ENCODE results near the gene PRKAG2. TPM values are rescaled to one million over a fixed set of nuclear protein-coding genes. Genes with fewer than 3 reads are reported as not detected.
A peak's percentile ranks its signal among the peaks of the same experiment; 100 is the strongest.

The PRKAG2 gene
- total and polyA plus RNA-seq, 4 donors = 3.6 to 25.1 (median 16.8) TPM

GRCh38 chr7:151655555-151655954 is 221.4 kb downstream of the PRKAG2 start:
- Histone ChIP-seq H3K4me1 (ENCODE audit: control insufficient read depth in 4 of 4, insufficient read depth in 4 of 4, low read length in 3 of 4) (peaks cover 0 to 6% (median 1%) of the 10 kb centered on the region in 4 donors), H3K9ac (ENCODE audit: low read depth in 1 of 2, low read length in 2 of 2) (no peak overlapping the region), H3K27me3 (ENCODE audit: control insufficient read depth in 4 of 4, insufficient read depth in 4 of 4, low read length in 3 of 4) (no peaks in the 10 kb centered on the region), H3K9me3 (ENCODE audit: control insufficient read depth in 4 of 4, low read length in 3 of 4) (no peaks in the 10 kb centered on the region), H3K36me3 (ENCODE audit: control insufficient read depth in 4 of 4, insufficient read depth in 3 of 4, low read depth in 1 of 4, low read length in 3 of 4) (peaks cover 0 to 2% (median 0%) of the 10 kb centered on the region in 4 donors), H3K4me3 (ENCODE audit: low read depth in 1 of 3, low read length in 3 of 3) (no peak overlapping the region), H3K27ac (ENCODE audit: low read depth in 1 of 2, low read length in 2 of 2) (no peak overlapping the region)
- TF ChIP-seq SP1 (IDR thresholded peaks at IDR 0.05) = no peak
- no peak for TF ChIP-seq JUND (IDR thresholded peaks at IDR 0.05)
- TF ChIP-seq NR2F2 (IDR thresholded peaks at IDR 0.05) = no peak
- TF ChIP-seq RAD21 (IDR thresholded peaks at IDR 0.05) = no peak
- TF ChIP-seq TAF1 (conservative IDR thresholded peaks at IDR 0.05) = no peak
- no peak for TF ChIP-seq FOXA1 (IDR thresholded peaks at IDR 0.05)
- no peak for TF ChIP-seq ATF3 (IDR thresholded peaks at IDR 0.05)
- TF ChIP-seq GABPA (IDR thresholded peaks at IDR 0.05 in 1 of 2, conservative IDR thresholded peaks at IDR 0.05 in 1 of 2) = no peak
- TF ChIP-seq ZBTB33 (IDR thresholded peaks at IDR 0.05) = no peak
- TF ChIP-seq RXRA (IDR thresholded peaks at IDR 0.05) = no peak
- TF ChIP-seq HNF4G (IDR thresholded peaks at IDR 0.05) = no peak
- no peak for TF ChIP-seq YY1 (IDR thresholded peaks at IDR 0.05)
- no peak for TF ChIP-seq CTCF (IDR thresholded peaks at IDR 0.05; ENCODE audit: low read depth, low read length, missing input control)
- TF ChIP-seq FOXA2 (IDR thresholded peaks at IDR 0.05) = no peak
- no peak for DNase-seq (ENCODE audit: low spot score)
- 96% methylated on average over 3 of the region's 3 CpGs for WGBS

GRCh38 chr7:151652111-151652510 is 224.8 kb downstream of the PRKAG2 start:
- Histone ChIP-seq H3K4me1 (ENCODE audit: control insufficient read depth in 4 of 4, insufficient read depth in 4 of 4, low read length in 3 of 4) (peaks cover 0 to 10% (median 4%) of the 10 kb centered on the region in 4 donors), H3K27ac (ENCODE audit: low read depth in 1 of 2, low read length in 2 of 2) (peak overlapping the region; percentile 77 to 87), H3K27me3 (ENCODE audit: control insufficient read depth in 4 of 4, insufficient read depth in 4 of 4, low read length in 3 of 4) (no peaks in the 10 kb centered on the region), H3K9me3 (ENCODE audit: control insufficient read depth in 4 of 4, low read length in 3 of 4) (no peaks in the 10 kb centered on the region), H3K4me3 (ENCODE audit: low read depth in 1 of 3, low read length in 3 of 3) (no peak overlapping the region), H3K36me3 (ENCODE audit: control insufficient read depth in 4 of 4, insufficient read depth in 3 of 4, low read depth in 1 of 4, low read length in 3 of 4) (peaks cover 0 to 2% (median 0%) of the 10 kb centered on the region in 4 donors), H3K9ac (ENCODE audit: low read depth in 1 of 2, low read length in 2 of 2) (no peak overlapping the region)
- WGBS = 92% methylated on average over 5 of the region's 5 CpGs
- no peak for TF ChIP-seq RXRA (IDR thresholded peaks at IDR 0.05)
- no peak for DNase-seq (ENCODE audit: low spot score)

GRCh38 chr7:151650161-151650560 is 226.8 kb downstream of the PRKAG2 start:
- peaks cover 0 to 5% (median 0%) of the 10 kb centered on the region in 4 donors for H3K36me3 ChIP-seq (ENCODE audit: control insufficient read depth in 4 of 4, insufficient read depth in 3 of 4, low read depth in 1 of 4, low read length in 3 of 4)
- H3K4me1 ChIP-seq (ENCODE audit: control insufficient read depth in 4 of 4, insufficient read depth in 4 of 4, low read length in 3 of 4) = peaks cover 0 to 10% (median 4%) of the 10 kb centered on the region in 4 donors
- H3K27ac ChIP-seq (ENCODE audit: low read depth in 1 of 2, low read length in 2 of 2) = peak overlapping the region; percentile 77 to 87
- 98% methylated on average over 4 of the region's 4 CpGs for WGBS
- H3K4me3 ChIP-seq (ENCODE audit: low read depth in 1 of 3, low read length in 3 of 3) = no peak overlapping the region
- H3K9me3 ChIP-seq (ENCODE audit: control insufficient read depth in 4 of 4, low read length in 3 of 4) = no peaks in the 10 kb centered on the region
- H3K27me3 ChIP-seq (ENCODE audit: control insufficient read depth in 4 of 4, insufficient read depth in 4 of 4, low read length in 3 of 4) = no peaks in the 10 kb centered on the region
- DNase-seq (ENCODE audit: low spot score) = no peak
- H3K9ac ChIP-seq (ENCODE audit: low read depth in 1 of 2, low read length in 2 of 2) = no peak overlapping the region
- TF ChIP-seq FOXA2 (IDR thresholded peaks at IDR 0.05) (no peak), ZBTB33 (IDR thresholded peaks at IDR 0.05) (no peak), JUND (IDR thresholded peaks at IDR 0.05) (no peak), RAD21 (IDR thresholded peaks at IDR 0.05) (no peak), HNF4G (IDR thresholded peaks at IDR 0.05) (no peak), EGR1 (IDR thresholded peaks at IDR 0.05; ENCODE audit: low read depth in 2 of 2) (no peak), MAX (IDR thresholded peaks at IDR 0.05) (no peak), ATF3 (IDR thresholded peaks at IDR 0.05) (no peak), FOXA1 (IDR thresholded peaks at IDR 0.05) (no peak), NR2F2 (IDR thresholded peaks at IDR 0.05) (no peak), GABPA (IDR thresholded peaks at IDR 0.05 in 1 of 2, conservative IDR thresholded peaks at IDR 0.05 in 1 of 2) (no peak), REST (IDR thresholded peaks at IDR 0.05) (no peak), TAF1 (conservative IDR thresholded peaks at IDR 0.05) (no peak), RXRA (IDR thresholded peaks at IDR 0.05) (no peak)
